Gastrocnemius medialis (tissue), 4 donors: ENCODE data around the gene TTC23. TPM values are rescaled to one million over a fixed set of nuclear protein-coding genes. Genes with fewer than 3 reads are reported as not detected.

Experiments
- ATAC-seq, 2 donors: fragments of 150-250 bp; one replicate each; pipeline ENCODE4 v1.9.1; 2016
- DNase-seq, 2 donors: peaks; one replicate each; pipeline ENCODE4 v3.0.0-alpha.2; 2019
- H3K27ac ChIP-seq, 4 donors: fragments of 200-600 bp; sonication (generic); 1 replicate in 1 of 4; 2 replicates in 3 of 4; pipeline ENCODE4 v1.5.1; 2016 to 2018; ENCODE audit warnings: mild to moderate bottlenecking in 2 of 4, moderate library complexity in 1 of 4
- H3K27me3 ChIP-seq, 3 donors: fragments of 200-600 bp; sonication (generic) in 2 of 3; 1 replicate in 1 of 3; 2 replicates in 2 of 3; pipeline versions ENCODE4 v1.5.1 to v1.6.0; 2016 to 2019; ENCODE audit warnings: mild to moderate bottlenecking in 1 of 3, moderate library complexity in 1 of 3
- H3K36me3 ChIP-seq, 2 donors: fragments of 200-600 bp; sonication (generic) in 1 of 2; one replicate each; pipeline ENCODE4 v1.5.1; 2017 to 2018
- H3K4me1 ChIP-seq, 2 donors: fragments of 200-600 bp; sonication (generic) in 1 of 2; one replicate each; pipeline ENCODE4 v1.5.1; 2016 to 2017; ENCODE audit warnings: mild to moderate bottlenecking in 2 of 2
- H3K4me3 ChIP-seq, 4 donors: fragments of 200-600 bp; sonication (generic) in 3 of 4; 1 replicate in 1 of 4; 2 replicates in 3 of 4; pipeline ENCODE4 v1.5.1; 2016 to 2019; ENCODE audit warnings: mild to moderate bottlenecking in 2 of 4
- H3K9me3 ChIP-seq, 3 donors: fragments of 200-600 bp; sonication (generic) in 2 of 3; 1 replicate in 1 of 3; 2 replicates in 2 of 3; pipeline ENCODE4 v1.5.1; 2016 to 2019
- CTCF ChIP-seq, 5 experiments: fragments of 450-650 bp in 3 of 5; fragments of 200-600 bp in 2 of 5; sonication (generic) in 2 of 5; IDR thresholded peaks in 4 of 5; conservative IDR thresholded peaks in 1 of 5; 1 replicate in 4 of 5; 2 replicates in 1 of 5; pipeline ENCODE4 v1.5.1; 2016 to 2019; ENCODE audit warnings: antibody characterized with exemption in 5 of 5, mild to moderate bottlenecking in 3 of 5, moderate library complexity in 3 of 5
- POLR2A ChIP-seq, 2 donors: fragments of 450-650 bp; IDR thresholded peaks; one replicate each; pipeline ENCODE4 v1.6.1; 2017; ENCODE audit warnings: antibody characterized with exemption in 2 of 2, mild to moderate bottlenecking in 2 of 2, moderate library complexity in 2 of 2
- in situ Hi-C, 4 donors: fragments of 200-750 bp; cut with MboI; loops; one replicate each; pipeline versions ENCODE4 v1.15.0 to v1.8.0; 2017; ENCODE audit warnings: low sequenced_read_pairs in 4 of 4
- intact Hi-C: fragments of 100-400 bp; cut with DNase I; formaldehyde crosslinking; loops from one replicate; pipeline ENCODE4 v1.15.1; 2023; ENCODE audit warnings: low total_unique reads
- total RNA-seq, 4 donors: library from RNA; depleted of rRNA; stranded (reverse); fragments of >200 nt; gene quantifications; one replicate each; pipeline versions ENCODE4 v1.1.0 to v1.2.3, GENCODE V29; 2016

The TTC23 gene
- total RNA-seq, 4 donors from 2014 or later, result 5.6 to 9.9 (median 7.7) TPM

GRCh38 chr15:99176757-99177156 is 72.6 kb downstream of the TTC23 start:
- intact Hi-C loops (no loop called here), in situ Hi-C loops (no loop called here)
- H3K9me3 ChIP-seq, result no peaks in the 10 kb centered on the region
- no peaks in the 10 kb centered on the region for H3K36me3 ChIP-seq
- DNase-seq, result peak in 1 of 2 donors; percentile 37
- H3K27me3 ChIP-seq, result no peaks in the 10 kb centered on the region
- peak in 1 of 2 donors; percentile 66 for ATAC-seq
- no peak overlapping the region for H3K4me3 ChIP-seq
- peaks cover 70 to 73% of the 10 kb centered on the region in 2 donors for H3K4me1 ChIP-seq
- H3K27ac ChIP-seq, result peak overlapping the region; percentile 86 to 95 (median 92)
- TF ChIP-seq CTCF (IDR thresholded peaks at IDR 0.05 in 4 of 5, conservative IDR thresholded peaks at IDR 0.05 in 1 of 5) (no peak), POLR2A (IDR thresholded peaks at IDR 0.05) (no peak)

DNA sequence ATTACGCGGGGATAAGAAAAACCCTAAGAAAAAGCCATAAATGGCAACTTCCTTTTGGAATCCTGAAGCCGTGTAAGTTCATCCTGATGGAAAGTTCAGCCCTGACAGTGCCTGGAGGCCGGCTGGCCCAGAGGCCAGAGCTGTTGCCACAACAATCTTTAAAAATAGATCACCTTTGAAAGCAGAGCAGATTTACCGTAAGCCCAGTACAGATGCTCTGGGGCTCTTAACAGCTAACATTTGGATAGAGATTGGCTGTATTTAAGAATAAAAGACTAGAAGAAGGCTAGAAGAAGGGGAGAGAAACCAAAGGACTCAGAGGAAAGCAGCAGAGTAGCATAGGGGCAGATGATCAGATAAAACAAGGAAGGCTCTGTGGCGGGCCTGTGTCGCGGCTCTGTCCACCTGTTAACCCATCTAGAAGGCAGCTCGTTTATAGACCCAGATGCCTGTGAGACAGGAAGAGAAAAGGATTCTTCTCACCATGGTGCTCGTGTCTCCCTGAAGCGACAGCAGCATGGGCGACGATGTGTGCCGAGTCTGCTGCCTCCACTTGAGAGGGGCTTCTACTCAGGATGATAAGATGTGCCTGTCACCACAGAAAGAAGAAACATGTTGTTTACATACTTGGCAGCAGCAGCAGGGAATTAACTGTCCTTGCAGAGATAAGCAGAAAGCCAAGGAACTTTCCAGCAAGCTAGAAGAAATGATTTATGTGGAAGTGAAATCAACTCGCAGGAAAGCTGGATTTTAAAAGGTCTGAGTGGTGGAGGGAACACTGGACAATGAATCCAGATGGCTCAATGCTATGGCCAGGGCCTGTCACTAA is 74.6 kb downstream of the TTC23 start:
- Histone ChIP-seq H3K4me1 (peaks cover 69 to 75% of the 10 kb centered on the region in 2 donors), H3K36me3 (no peaks in the 10 kb centered on the region), H3K9me3 (no peaks in the 10 kb centered on the region), H3K27ac (peak overlapping the region; percentile 86 to 95 (median 92)), H3K4me3 (peak overlapping the region in 2 of 4 donors; percentile 11 to 28), H3K27me3 (no peaks in the 10 kb centered on the region)
- TF ChIP-seq CTCF (IDR thresholded peaks at IDR 0.05 in 4 of 5, conservative IDR thresholded peaks at IDR 0.05 in 1 of 5), result no peak
- TF ChIP-seq POLR2A (IDR thresholded peaks at IDR 0.05), result no peak
- in situ Hi-C loops, result no loop called here
- intact Hi-C loops, result no loop called here
- ATAC-seq, result peak; percentile 69 to 76
- peak; percentile 41 to 68 for DNase-seq

DNA sequence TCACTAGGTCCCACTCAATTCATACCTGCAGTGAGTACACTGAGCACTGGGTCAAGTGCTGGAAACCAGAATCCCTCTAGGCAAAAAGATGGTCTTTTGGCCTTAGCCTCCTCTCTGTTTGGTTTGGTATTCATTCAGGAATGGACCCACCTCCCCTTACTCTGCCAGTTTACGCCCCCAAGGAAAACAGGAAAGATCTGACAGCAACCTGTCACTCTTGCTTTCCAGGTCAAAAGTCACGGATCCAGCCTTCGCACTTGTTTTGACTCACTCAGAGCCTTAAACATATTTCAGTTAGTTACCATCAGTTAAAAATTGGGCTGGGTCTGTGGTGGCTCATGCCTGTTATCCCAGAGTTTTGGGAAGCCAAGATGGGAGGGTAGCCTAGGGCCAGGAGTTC is 76.4 kb downstream of the TTC23 start:
- H3K36me3 ChIP-seq, result no peaks in the 10 kb centered on the region
- H3K27me3 ChIP-seq, result no peaks in the 10 kb centered on the region
- TF ChIP-seq POLR2A (IDR thresholded peaks at IDR 0.05), result no peak
- TF ChIP-seq CTCF (IDR thresholded peaks at IDR 0.05 in 4 of 5, conservative IDR thresholded peaks at IDR 0.05 in 1 of 5), result no peak
- H3K27ac ChIP-seq, result peak overlapping the region; percentile 86 to 95 (median 92)
- H3K9me3 ChIP-seq, result no peaks in the 10 kb centered on the region
- no peak overlapping the region for H3K4me3 ChIP-seq
- DNase-seq (no peak), ATAC-seq (no peak)
- peaks cover 84 to 90% of the 10 kb centered on the region in 2 donors for H3K4me1 ChIP-seq
- intact Hi-C loops (no loop called here), in situ Hi-C loops (no loop called here)

GRCh38 chr15:99172171-99172570 is 77.2 kb downstream of the TTC23 start:
- H3K9me3 ChIP-seq, result no peaks in the 10 kb centered on the region
- H3K27me3 ChIP-seq, result no peaks in the 10 kb centered on the region
- no peak overlapping the region for H3K4me3 ChIP-seq
- no peak for TF ChIP-seq CTCF (IDR thresholded peaks at IDR 0.05 in 4 of 5, conservative IDR thresholded peaks at IDR 0.05 in 1 of 5)
- TF ChIP-seq POLR2A (IDR thresholded peaks at IDR 0.05), result no peak
- in situ Hi-C loops (no loop called here), intact Hi-C loops (no loop called here)
- ATAC-seq (no peak), DNase-seq (no peak)
- no peaks in the 10 kb centered on the region for H3K36me3 ChIP-seq
- H3K4me1 ChIP-seq, result peaks cover 85 to 91% of the 10 kb centered on the region in 2 donors
- H3K27ac ChIP-seq, result peak overlapping the region; percentile 86 to 95 (median 92)
